HG03378 (cell line): ENCODE data around the gene XPR1.

ENCODE experiments used
- ATAC-seq: cut with Tn5 transposase; IDR thresholded peaks from one replicate; pipeline ENCODE4 v1.9.1; 2021; ENCODE audit warnings: mild to moderate bottlenecking, moderate library complexity; ENCODE audit not compliant: unreplicated experiment

XPR1 gene

GRCh38 chr1:180925471-180926051, 293.7 kb downstream of the XPR1 start:
- ATAC-seq: no peak

DNA sequence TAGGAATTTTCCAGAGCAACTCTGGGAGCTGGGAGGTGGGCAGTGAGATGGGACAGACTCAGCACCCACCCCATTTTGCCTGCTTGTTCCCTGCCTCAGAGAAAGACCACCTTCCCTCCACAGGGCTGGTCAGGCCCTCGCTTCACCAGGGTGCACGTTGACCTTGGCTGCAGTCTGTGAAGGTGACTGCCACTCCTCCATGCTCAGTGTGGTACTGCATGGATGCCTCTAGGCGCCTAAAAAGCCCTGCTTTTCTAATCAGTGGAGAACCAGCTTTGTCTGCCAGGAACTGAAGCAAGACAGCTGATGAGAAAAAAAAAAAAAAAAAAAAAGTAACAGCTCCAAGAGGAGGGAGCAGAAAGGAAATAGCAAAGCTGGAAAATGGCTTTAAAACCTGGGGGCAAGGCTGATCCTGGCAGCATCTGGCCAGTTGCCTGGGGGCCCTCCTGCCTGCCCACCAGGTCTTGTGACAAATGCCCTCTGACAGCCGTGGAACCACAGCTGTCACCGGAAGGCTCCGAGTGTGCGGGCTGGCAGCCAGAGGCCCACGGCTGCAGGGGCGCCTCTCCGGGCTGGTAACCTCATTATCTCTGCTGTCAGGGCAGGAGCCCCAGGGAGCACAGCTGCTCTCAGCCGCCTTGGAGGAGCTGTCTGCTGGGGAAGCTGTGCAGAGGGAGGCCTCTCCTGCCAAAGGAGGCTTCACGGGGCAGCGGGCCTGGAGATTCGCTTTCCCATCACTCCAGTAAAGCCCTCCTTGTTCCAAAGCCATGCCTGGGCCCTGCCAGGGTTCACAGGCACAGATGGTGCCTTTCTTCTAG, 294.6 kb downstream of the XPR1 start:
- ATAC-seq: peak; percentile 48

GRCh38 chr1:180927348-180927747, 295.5 kb downstream of the XPR1 start:
- no peak for ATAC-seq

GRCh38 chr1:180927841-180928240, 296.0 kb downstream of the XPR1 start:
- no peak for ATAC-seq

- ATAC-seq: no peak
Measured at GRCh38 chr1:180928331-180929230, 296.8 kb downstream of the XPR1 start.

GRCh38 chr1:180929389-180929788, 297.6 kb downstream of the XPR1 start:
- ATAC-seq: no peak

GRCh38 chr1:180930687-180931086, 298.9 kb downstream of the XPR1 start:
- ATAC-seq: no peak

DNA sequence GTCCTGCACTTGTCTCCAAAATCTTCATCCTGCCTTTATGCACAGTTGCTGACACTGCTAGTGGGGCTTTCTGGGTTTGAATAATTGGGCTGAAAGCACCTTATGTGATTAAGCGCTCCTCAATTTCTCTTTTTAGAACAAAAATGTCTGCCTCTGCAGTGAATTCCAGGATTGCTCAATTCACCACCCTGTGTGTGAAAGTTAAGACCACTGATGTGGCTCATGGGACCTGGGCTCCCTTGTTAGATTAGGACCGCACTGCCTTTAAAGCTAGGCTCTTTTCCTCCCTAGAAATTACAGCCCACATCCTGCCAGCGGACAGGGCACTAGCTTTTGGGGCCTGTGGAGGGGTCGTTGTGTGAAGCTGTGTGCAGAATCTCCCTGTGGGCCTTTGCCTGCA, 299.7 kb downstream of the XPR1 start:
- ATAC-seq: no peak

- ATAC-seq: no peak
Measured at GRCh38 chr1:180932378-180932777, 300.6 kb downstream of the XPR1 start.

DNA sequence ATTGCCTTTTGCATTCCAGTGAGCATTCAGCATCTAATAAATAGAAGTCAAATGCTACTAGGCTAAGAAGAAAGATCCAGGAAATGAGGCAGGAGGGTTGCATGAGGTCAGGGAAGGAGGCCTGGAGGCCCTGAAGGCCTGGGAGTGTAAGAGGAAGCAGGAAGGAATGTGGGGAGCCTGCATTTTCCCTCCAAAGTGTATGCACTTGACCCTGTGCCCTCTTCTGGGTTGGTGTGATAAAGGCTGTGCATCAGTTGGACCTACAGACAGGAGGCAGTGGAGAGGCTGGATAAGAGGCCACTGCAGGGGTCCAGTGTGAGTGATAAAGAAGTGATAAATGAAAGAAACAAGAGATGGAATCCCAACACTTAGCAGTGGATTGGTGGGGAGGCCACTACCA, 301.3 kb downstream of the XPR1 start:
- no peak for ATAC-seq

DNA sequence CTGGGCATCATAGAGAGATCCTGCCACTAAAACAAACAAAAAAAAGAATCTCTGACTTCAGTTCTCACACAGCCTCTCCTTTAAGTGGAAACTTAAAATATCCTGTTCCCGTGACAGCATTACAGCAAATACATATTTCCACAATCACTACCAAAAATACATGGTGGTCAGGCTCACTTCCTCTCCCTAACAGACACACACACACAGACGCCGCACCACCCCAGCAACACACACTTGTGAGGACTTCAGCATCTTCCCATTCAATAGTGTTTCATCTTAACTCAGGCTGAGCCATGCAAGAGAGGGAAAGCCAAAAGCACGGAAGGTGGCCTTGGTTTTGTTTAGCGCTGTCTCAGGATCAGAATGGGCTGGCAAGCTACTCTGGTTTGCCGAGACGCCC, 302.7 kb downstream of the XPR1 start:
- no peak for ATAC-seq

DNA sequence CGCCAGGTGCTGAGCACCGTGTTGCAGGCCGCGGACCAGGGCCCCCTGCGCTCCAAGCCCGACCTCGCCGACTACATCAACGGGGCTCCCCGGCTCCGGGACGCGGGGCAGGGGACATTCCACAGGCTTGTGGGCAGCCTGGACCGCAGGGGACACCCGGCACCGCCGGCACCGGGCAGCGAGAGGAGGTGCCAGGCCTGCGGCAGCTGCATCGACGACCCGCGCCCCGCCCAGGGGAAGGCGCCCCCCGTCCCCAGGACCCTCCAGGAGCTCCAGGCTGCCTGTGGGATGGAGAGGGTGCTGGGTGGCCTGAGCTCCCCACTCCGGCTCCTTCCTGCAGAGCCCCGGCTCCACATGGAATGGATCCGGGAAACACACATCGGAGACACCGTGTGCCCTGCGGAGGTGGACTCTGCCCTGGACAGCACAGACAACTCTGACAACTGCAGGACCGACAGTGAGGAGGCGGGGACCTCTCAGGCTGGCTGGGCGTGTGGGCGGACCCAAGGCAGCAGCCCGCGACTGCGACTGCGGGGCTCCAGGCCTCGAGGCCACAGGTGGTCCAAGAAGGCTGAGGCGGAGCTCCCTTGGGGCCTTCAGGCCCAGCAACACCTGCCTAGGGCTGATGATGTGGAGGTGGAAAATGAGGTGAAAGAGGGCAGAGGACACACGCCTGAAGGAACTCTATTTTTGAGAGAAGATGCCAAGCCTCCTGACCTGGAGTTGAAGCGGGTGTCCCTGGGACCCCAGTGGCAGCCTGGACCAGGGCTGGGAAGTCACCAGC, 303.7 kb downstream of the XPR1 start:
- no peak for ATAC-seq

GRCh38 chr1:180936110-180937011, 304.5 kb downstream of the XPR1 start:
- no peak for ATAC-seq

- no peak for ATAC-seq
Measured at GRCh38 chr1:180937012-180937372, 305.2 kb downstream of the XPR1 start.

GRCh38 chr1:180937624-180938225, 305.9 kb downstream of the XPR1 start:
- ATAC-seq: no peak

DNA sequence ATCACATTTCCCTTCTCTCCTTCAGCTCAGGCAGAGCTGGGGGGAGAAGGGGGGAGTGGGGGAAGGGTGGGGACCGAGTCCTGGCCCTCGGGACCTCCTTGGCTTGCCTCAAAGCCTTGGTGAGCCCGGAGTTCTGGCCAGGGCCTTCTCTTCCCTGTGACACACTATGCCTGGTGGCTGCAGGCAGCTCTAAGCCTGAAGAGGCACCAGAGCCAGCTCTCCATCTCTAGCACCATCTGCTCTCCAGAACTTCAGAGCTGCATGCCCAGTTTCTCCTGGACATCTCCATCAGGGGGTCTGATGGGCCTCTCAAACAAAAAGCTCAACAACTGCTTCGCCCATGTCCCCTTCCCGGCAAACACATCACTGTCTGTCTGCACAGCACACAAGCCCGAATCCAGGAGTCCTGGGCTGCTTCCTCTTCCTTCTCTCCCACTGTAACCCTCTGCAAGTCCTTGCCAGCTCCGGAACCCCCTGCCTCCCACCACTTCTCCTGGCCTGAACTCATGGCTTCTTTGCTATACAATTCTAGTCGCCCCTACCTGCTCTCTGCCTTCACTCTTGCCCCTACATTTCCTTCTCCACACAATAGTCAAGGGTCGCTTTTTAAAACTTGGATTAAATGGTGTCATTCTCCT, 307.4 kb downstream of the XPR1 start:
- ATAC-seq: no peak

DNA sequence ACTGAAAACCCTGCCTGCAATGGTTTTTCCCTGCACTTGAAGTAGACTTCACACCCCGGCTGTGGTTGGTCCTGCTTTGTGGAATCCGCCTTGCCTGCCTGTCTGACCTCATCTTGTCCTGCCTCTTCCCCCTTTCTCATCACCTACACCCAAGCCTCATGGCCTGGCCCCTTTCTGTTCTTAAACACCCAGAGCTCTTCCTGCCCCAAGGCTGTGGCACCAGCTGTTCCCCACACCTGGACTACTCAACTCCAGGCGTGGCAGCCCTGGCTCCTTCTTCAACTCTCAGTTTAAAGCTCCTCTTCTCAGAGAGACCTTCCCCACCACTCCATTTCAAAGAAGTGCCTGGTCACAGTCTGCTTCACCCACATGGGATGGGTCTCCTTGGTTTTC, 307.9 kb downstream of the XPR1 start:
- ATAC-seq: no peak
